Measurements from ENCODE around the gene DCLK1.

DCLK1 gene

GRCh38 chr13:35859981-35860380 is 271.2 kb downstream of the DCLK1 start:
- DNase-seq (ENCODE audit: low read depth): no peak

- no peak for DNase-seq (ENCODE audit: low read depth)
Observed at GRCh38 chr13:35858665-35859064, 272.5 kb downstream of the DCLK1 start.

DNA sequence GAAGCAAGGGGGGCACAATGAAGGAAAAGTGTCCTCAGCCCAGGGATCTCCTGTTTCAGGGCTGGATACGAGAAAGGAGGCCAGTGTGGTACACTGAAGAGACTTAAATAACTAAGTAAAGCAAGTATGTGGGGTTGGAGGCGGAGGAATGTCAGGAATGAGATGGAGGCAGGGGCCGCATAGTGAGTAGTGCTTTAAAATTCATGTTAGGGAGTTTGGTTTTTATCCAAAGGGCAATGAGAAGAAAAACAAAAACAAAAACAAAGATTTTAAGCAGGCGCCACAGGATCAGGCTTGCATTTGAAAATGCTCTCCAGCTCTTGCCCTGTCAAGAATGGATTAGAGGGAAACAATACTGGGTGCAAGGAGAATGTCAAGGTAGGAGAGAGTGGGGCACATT is 273.4 kb downstream of the DCLK1 start:
- no peak for DNase-seq (ENCODE audit: low read depth)

DNA sequence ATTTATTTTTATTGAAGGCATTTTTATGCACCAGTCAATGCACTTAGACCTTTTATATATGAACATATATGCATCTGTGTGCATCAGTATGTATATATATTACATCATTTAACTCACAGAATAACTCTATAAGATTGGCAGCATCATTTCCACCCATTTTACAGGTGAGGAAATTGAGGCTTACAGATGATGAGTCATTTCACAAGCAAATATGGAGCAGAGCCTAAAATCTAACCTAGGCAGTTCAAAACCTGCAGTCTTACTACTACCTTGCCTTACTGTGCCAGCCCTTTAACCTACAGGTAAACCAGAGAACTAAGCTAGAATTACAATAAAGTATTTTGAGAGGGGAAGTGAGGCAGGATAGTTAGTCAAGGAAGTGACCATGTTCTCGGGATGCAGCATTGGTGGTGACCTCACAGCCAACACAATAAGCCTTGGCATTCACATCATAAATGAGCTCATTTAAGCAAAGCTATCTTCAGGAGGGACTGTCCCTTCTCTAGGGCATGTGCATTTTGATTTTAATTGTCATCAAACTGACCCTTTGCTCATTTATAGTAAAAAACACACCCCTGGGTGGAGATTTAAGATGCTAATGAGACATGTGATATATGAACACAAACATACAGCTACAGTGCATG is 274.3 kb downstream of the DCLK1 start:
- no peak for DNase-seq (ENCODE audit: low read depth)

DNA sequence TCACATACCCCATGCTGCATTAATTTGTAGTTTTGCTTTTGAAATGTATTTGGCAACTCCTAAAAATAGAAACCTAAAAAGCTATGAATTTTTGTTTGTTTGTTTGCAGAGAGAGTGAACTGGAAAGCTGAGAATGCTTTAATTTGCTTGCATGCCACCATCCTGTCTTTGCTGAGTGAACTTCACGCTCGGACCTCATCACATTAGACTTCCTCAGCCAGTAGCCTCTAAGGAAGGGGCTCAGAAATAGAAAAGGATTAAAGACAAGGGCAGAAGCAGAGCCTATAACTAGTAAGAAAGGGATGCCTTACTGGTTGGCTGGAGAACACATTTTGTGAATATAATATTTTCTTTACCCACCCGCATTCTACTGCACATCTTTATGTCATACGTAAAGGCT is 275.1 kb downstream of the DCLK1 start:
- DNase-seq (ENCODE audit: low read depth): no peak

DNA sequence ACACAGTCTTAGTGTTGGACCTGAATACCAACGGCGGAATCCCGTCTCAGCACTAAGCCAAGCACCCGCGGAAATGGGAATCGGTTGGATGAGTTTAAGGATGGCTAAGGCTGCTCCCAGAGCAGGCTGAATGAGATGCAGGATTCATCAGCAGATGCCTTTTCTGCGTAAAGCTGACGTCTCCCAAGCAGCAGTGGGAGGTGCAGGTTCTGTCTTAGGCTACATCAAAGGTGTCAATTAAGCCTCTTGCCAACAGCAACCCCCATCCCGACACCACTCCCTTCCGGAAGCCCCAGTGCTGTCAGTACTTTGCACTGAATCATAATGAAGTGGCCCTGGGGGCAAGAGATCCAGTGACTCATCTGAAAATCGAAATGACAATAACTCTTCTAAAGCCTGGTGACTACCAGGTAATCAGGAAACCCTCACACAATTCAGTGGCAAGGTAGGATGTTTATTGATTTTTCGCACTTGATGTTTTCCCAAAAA is 275.6 kb downstream of the DCLK1 start:
- DNase-seq (ENCODE audit: low read depth): no peak

DNA sequence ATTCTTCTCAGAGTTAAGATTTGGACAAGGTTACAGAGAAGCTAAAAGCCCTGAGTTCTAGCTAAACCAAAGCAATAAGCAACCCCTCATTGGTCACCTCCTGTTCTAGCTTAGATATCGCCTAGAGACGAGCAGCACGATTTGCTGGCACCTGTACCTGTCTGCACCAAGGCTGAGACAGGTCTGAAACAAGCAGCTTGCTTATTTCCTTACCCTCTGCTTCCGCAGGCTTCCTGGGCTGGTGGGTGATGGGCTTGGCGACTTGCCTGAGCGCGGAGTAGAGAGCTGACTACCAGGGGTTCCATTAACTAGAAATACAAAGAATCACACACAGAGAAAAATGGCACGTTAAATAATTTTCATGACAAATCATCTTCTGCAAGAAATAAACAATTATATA is 276.9 kb downstream of the DCLK1 start:
- no peak for DNase-seq (ENCODE audit: low read depth)

- DNase-seq (ENCODE audit: low read depth): no peak
Observed at GRCh38 chr13:35851881-35852280, 279.3 kb downstream of the DCLK1 start.

DNA sequence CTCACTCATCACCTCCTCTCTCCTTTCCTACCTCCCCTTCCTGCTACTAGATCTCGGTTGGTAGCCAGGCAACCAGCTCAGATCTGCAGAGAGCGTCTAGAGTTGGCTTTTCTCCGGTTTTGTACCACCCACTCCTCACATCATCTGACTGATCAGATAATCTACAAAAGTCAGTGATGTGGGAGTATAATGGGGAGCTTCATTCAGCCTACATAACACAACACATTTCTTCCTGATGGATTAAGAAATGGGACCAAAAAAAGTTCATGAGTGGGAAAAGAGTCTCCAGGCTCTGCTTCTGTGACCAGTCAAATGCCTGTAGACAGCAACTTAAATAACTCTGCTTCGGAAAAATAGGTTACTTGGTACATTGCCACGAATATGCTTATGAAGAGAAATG is 279.8 kb downstream of the DCLK1 start:
- DNase-seq (ENCODE audit: low read depth): no peak

- no peak for DNase-seq (ENCODE audit: low read depth)
Observed at GRCh38 chr13:35850569-35850968, 280.6 kb downstream of the DCLK1 start.

- no peak for DNase-seq (ENCODE audit: low read depth)
Observed at GRCh38 chr13:35849256-35849644, 281.9 kb downstream of the DCLK1 start.

DNA sequence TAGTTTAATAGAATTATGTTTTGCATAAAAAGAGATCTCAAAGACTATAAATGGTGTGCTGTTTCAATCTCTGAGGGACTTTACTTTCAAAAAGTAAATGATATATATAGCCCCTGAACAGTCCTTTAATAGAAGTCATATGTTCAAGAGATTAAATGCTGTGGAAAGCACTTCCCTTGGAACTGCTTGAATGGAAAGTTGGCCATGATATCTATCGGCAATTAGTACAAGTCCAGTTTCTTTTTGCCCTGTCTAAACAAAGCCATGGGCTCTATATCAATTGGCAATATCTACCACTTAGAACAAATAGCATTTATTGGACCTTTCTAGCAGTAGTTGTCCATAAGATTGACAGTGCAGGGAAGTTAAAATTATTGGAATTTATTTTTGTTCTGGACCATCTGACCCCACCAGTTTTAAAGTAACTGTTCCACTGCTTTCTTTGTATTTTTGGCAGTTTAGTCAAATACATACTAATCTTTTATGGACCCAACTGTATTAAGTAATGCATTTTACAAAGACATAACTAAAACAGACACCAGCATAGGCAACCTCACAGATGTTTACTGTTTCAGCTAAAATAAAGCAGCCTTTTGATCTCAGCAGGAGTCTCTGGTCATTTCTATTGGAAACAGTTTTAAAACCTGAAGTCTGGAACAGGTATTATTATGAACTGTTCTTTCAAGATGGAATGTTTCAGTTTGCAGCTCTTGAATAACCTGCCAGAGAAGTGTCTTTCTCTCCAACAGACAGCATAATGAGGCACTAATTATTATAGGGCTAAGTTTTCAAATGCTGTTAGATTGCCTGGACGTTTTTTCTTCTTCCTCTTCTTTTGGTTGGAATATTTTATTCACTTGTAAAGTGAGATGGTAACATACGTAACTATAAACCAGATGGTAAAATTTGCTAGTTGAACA is 282.6 kb downstream of the DCLK1 start:
- no peak for DNase-seq (ENCODE audit: low read depth)

DNA sequence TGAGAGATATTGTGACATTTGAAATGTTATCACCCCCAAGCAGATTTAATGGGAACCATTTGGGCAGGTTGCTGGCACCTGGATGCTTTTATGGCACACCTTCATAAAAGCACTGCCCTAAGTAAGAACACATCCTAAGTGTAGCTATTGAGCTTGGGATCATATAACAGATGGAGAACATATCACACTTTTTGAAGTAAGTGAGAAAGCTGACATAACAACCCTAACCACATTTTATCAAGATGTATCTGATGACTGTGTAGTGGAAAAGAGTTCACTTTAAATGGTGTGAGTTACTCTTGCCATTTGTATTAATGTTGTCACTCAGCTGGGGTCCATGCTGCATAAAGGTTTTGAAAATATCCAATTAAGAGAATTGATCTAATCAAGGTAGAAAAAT is 287.9 kb downstream of the DCLK1 start:
- no peak for DNase-seq (ENCODE audit: low read depth)

DNA sequence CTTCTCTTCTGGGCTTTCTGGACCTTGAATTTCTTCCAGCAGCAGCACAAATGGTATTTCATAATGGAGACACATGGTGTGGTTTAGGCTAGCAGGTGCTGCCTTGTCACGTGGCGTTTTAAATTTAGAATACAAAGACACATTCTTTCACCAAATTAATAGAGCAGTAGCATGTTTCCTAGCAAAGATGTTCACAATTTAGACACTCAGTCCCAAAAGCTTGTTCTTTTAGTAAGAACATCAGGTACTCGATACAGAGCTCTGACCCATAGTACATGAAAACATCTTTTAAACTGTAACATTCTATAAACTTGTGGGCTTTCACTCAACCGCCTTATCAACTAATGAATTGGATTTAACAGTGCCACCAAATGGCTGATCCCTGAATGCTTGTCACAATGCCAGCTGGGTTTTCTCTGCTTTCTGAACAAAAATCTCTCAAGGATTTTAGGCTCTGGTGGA is 290.1 kb downstream of the DCLK1 start:
- DNase-seq (ENCODE audit: low read depth): no peak

GRCh38 chr13:35839806-35840205 is 291.4 kb downstream of the DCLK1 start:
- DNase-seq (ENCODE audit: low read depth): no peak

GRCh38 chr13:35838356-35838755 is 292.8 kb downstream of the DCLK1 start:
- DNase-seq (ENCODE audit: low read depth): no peak

- no peak for DNase-seq (ENCODE audit: low read depth)
Observed at GRCh38 chr13:35836446-35836845, 294.7 kb downstream of the DCLK1 start.

DNA sequence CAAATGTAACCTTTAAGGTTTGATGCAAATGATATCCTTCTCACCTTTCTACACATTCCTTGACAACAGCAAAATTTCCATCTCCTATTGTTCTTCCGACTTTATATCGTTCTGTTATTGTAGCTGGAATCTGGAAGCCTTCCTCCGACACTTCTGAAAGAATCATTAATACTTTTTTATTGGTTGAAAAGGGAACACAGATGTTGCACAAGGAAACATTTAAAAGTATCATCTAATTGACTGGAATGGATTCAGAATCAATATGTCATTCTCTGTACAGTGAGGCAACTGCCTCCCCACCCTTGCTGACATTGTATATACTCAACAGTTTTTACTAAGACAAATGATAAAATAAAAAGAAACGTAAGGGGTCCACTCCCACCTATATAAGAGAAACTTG is 295.2 kb downstream of the DCLK1 start:
- DNase-seq (ENCODE audit: low read depth): no peak

- DNase-seq (ENCODE audit: low read depth): no peak
Observed at GRCh38 chr13:35833608-35834275, 297.4 kb downstream of the DCLK1 start.

GRCh38 chr13:35833031-35833430 is 298.2 kb downstream of the DCLK1 start:
- no peak for DNase-seq (ENCODE audit: low read depth)

- DNase-seq (ENCODE audit: low read depth): no peak
Observed at GRCh38 chr13:35832551-35832950, 298.6 kb downstream of the DCLK1 start.

DNA sequence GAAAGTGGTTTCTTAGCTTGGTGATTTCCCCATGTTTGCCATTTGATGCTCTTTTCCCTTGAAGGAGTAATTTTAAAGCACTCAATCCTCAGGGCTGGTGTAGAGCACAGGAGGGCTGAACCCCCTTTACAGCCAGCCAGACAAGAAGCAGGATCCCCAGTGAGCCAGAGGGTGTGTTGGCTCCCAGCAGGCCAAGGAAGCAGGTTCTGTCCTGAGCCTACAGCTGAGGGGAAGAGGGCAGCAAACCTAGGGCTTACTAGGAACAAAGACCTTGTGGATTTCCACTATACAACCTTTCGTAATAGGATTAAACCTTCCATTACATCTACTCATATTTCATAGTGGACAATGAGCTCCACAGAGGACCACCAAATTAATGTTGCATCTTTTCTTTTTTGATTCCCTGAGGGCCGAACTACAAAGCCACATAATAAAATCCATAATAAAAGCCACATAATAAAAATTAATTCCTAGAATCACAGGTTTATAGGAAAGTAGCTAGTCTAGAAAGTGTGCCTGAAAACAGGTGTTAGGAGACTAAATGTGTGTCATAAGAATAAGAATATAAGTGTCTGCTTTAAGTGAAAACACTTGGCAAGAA is 300.2 kb downstream of the DCLK1 start:
- no peak for DNase-seq (ENCODE audit: low read depth)

All from stimulated activated CD8-positive, alpha-beta memory T cell treated with anti-CD3 and anti-CD28 coated beads, Interleukin-12 subunit alpha, Interleukin-12 subunit beta, amount 100 ng/mL, for 4 hours (primary cell).